Omental fat pad (tissue), 4 donors: ENCODE measurements around the gene YIPF6. TPM values are rescaled to one million over a fixed set of nuclear protein-coding genes. Genes with fewer than 3 reads are reported as not detected.
"Not testable (repeated sequence)": the region's sequence is repeated elsewhere in the genome, so short reads cannot be mapped to it uniquely, and the experiment has no call there.

Experiments used
- ATAC-seq: fragments of 150-250 bp; one replicate; pipeline ENCODE4 v1.9.1; 2016; ENCODE audit warnings: mild to moderate bottlenecking, moderate library complexity; ENCODE audit not compliant: low FRiP score
- DNase-seq: peaks from one replicate; pipeline ENCODE4 v3.0.0-alpha.2; 2019; ENCODE audit warnings: low spot score
- CTCF ChIP-seq, 3 donors: fragments of 450-650 bp; IDR thresholded peaks; one replicate each; pipeline ENCODE4 v1.5.1; 2016 to 2017; ENCODE audit warnings: antibody characterized with exemption in 3 of 3, mild to moderate bottlenecking in 3 of 3, moderate library complexity in 2 of 3
- total RNA-seq, 4 donors: library from RNA; depleted of rRNA; stranded (reverse); fragments of >200 nt; gene quantifications; one replicate each; pipeline ENCODE4 v1.1.0, GENCODE V29; 2016

Gene YIPF6
- total RNA-seq, 4 donors from 2014 or later = 20.1 to 31.2 (median 27.6) TPM

GRCh38 chrX:68488657-68489056, 10.2 kb upstream of the YIPF6 start:
- no peak for DNase-seq
- no peak for ATAC-seq
- TF ChIP-seq CTCF (IDR thresholded peaks at IDR 0.05) = no peak

DNA sequence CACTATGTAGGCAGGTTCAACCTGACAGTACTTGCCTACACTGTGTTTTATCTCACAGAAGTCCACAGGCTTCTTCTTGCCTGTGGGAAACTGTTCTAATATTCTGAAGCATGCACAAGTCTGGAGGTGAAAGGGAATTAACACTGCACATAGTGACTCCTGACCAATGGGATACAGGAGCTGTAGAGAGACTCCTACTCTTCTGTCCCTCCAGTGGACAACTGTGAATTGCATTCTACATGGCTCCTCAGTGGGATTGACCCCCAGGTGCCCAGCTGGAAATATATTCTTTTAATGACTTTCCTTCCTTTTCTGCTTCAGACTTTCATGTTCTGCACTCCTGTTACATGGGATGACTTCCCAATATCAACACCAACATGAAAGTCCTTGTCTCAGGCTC, 8.2 kb upstream of the YIPF6 start:
- ATAC-seq = no peak
- DNase-seq = no peak
- TF ChIP-seq CTCF (IDR thresholded peaks at IDR 0.05) = no peak

- TF ChIP-seq CTCF (IDR thresholded peaks at IDR 0.05) = no peak
- DNase-seq (no peak), ATAC-seq (no peak)
Observed at GRCh38 chrX:68492583-68492982, 6.3 kb upstream of the YIPF6 start.

- ATAC-seq, DNase-seq: not testable (repeated sequence)
Observed at GRCh38 chrX:68493776-68494175, 5.1 kb upstream of the YIPF6 start.

GRCh38 chrX:68498044-68498507, 775 bp upstream of the YIPF6 start:
- ATAC-seq = no peak
- DNase-seq = no peak
- no peak for TF ChIP-seq CTCF (IDR thresholded peaks at IDR 0.05)

- TF ChIP-seq CTCF (IDR thresholded peaks at IDR 0.05) = no peak
Observed at GRCh38 chrX:68499543-68500504, 973 bp downstream of the YIPF6 start.

DNA sequence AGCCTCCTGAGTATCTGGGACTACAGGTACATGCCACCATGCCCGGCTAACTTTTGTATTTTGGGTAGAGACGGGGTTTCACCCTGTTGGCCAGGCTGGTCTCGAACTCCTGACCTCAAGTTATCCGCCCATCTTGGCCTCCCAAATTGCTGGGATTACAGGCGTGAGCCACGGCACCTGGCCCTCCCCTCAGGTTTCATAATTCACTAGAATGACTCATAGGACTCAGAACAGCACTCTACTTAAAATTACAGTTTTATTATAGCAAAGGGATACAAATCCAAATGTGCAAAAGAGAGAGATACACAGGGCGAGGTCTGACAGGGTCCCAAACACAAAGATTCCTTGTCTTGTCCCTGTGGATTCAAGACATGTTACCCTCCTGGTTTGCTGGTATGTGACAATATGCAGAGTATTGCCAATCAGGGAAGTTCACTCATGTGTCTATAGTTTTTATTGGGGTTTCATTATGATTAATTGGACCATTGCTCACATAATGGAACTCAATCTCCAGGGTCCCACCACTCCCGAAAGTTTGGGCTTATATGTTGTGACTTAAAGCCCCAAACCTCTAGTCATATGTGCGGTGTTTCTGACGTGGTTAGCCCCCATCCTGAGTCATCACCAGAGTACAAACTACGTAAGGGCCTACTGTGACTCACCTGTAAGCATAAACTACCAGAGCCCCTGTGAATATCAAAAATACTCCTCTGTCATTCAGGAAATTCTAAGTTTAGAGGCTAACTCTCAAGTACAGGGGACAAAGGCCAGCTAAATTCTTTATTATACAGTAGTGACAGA, 5.2 kb downstream of the YIPF6 start:
- ATAC-seq = no peak
- no peak for TF ChIP-seq CTCF (IDR thresholded peaks at IDR 0.05)
- DNase-seq = no peak

More at GRCh38 chrX:68499543-68500504, 973 bp downstream of the YIPF6 start:
- ATAC-seq = no peak
- DNase-seq = no peak
